GM21447 (cell line): ENCODE results near the gene GPR39.

Experiments
- ATAC-seq: cut with Tn5 transposase; IDR thresholded peaks from one replicate; pipeline ENCODE4 v1.9.1; 2021; ENCODE audit not compliant: unreplicated experiment

Gene GPR39

GRCh38 chr2:132597831-132598230 lies 181.2 kb downstream of the GPR39 start:
- ATAC-seq = no peak

DNA sequence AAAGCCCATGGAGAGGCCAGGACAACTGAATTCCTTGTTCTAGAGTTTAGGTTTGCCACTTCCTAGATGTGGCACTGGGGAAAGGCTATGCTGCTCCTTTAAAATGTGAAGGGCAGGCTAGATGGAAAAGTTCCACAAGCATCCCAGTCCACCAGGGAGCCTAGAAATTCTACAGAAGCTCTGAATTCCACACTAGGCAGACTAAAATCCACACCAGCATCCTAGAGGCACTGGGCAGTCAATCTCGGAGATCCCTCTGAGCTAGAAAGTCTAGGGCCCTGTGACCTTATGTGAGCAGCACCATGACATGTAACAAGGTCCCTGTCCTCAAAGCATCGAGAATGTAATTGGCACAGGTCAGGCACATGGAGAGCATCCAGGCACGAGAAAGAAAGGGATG lies 181.9 kb downstream of the GPR39 start:
- ATAC-seq = no peak

- no peak for ATAC-seq
Measured at GRCh38 chr2:132599556-132599955, 183.0 kb downstream of the GPR39 start.

DNA sequence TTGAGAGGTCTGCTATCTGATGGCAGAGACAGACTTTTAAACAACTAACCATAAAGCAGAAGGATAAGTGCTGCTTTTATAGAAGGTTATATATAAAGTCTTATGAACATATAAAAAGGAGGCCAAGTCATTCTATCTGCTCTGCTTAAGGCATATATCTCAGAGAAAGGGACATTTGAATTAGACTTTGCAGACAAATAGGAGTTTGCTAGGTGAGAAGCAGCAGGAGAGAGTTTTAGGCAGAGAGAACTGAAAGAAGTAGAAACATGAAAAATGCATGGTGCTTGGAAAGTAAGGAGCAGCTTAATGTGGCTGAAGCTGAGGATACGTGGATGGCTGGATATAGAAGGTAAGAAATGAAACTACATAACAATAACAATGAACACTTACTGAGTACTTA lies 188.0 kb downstream of the GPR39 start:
- no peak for ATAC-seq

GRCh38 chr2:132605236-132606180 lies 188.9 kb downstream of the GPR39 start:
- no peak for ATAC-seq

- no peak for ATAC-seq
Measured at GRCh38 chr2:132606649-132607048, 190.0 kb downstream of the GPR39 start.

DNA sequence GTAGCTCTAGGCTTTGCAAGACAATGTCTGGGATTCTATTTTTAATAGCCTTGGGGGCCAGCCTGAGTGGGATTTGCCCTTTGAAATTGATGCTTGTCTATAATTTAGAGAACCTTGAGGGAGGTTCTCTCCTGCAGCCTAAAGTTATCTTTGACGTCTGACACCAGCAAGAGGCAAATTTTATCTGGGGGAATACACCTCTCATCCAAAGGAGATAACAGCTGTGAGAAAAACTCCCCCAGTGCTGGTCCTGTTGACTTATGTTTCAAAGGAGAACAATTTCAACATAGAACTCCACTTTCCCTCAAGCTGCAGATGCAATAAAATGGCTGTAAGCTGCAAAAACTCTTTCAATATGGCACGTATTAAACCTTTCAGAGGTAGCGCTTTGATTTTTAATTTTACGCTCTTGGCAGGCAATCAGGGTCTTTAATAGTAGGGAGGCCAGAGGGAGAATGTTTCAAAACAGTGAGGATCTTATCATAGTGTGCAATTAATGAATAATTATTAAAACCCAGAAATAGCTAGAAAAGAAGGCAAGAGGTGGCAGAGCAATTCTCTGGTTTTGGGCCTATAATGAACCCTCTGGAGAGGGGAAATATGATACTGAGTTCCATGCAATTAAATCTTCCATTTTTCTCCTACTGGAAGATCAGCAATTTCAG lies 191.0 kb downstream of the GPR39 start:
- no peak for ATAC-seq

DNA sequence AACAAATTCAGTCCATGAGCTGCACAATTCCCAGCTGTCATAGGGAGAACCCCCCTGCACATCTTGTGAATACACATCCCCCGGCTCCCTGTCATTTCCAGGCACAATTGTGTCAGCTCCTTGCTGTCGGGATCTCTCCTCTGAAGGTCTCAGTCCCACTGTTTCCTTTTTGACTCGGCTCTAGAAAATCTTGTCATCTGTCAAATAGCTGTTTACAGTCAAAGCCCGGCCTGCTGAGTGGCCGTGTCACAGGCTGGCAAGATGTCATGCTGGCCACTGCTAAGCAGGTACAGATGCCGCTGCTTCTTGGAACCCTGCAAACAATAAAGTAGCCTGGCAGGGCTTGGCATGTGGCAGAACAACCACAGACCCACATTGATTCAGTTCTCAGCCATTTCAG lies 191.7 kb downstream of the GPR39 start:
- ATAC-seq = no peak

DNA sequence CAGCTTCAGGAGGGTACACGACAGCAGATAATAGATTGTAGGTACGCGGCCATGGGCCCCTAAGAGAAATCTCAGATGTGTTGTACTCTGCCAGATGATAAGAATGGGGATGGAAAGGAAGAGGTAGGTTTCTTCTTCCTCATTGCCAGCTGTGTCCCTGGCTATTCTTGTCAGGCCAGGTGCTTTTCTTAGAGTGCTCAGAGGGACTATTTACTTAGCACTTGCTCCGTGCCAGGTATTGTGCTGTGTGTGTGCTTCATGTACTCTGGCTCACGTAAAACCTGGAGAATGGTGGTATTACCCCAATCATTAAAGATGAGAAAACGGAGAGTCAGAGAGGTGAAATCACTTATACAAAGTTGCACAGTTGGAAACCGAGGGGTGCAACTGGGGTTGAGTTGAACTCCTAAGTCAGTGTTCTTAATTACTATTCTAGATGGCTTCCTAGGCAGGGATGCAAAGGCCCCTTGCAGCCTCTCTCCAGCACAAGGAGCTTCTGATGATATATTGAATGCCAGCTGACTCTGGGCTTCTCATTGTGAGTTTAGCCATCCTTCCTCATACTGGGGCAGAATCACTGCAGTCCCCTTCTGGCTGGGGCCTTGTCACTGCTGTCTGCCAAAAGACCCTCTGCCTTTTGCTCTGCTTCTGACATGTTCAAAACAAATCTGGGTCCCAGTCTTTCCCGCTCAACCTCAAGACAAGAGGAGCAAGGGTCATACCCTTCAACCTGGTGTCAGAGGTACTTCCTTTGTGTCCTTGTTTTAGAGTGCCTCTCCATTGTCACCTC lies 192.7 kb downstream of the GPR39 start:
- no peak for ATAC-seq

GRCh38 chr2:132611719-132612118 lies 195.1 kb downstream of the GPR39 start:
- ATAC-seq = no peak

- no peak for ATAC-seq
Measured at GRCh38 chr2:132615329-132616085, 198.9 kb downstream of the GPR39 start.

DNA sequence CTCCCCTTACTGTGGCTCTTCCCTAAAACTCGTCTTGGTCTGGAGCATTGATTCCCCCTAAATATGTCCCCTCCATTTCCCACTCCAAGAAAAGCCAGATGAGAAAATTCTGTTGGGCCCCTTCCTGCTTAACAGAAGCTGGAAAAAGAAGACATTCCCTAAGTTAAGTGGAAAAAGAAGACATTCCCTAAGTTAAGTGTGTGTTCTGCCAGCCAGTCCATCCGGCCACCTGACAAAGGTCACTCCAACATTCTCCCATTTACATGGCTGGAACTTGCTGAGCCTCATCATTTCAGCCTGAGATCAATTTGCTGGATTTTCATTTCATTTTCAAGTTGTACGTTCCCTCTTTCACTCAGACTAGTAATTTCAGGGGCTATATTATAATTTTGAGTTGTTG lies 201.4 kb downstream of the GPR39 start:
- no peak for ATAC-seq

DNA sequence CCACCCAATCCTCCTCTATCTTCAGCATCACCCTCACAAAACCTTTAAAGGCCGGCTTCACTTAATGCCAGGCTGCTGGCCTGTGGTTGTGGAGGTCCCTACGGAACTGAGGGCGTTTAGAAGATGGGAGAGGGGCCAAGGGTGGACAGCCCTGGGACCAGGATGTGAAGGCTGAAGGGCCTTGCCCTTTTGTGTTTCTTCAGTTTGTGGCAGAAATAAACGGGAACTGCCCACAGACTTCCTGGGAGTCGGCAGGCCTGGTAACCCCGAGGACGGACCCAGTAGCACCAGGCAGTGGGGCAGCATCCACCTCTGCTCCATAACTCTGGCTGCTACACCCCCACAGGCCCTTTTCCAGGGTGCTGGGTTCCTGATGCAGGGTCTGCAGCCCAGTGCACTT lies 202.1 kb downstream of the GPR39 start:
- ATAC-seq = no peak

DNA sequence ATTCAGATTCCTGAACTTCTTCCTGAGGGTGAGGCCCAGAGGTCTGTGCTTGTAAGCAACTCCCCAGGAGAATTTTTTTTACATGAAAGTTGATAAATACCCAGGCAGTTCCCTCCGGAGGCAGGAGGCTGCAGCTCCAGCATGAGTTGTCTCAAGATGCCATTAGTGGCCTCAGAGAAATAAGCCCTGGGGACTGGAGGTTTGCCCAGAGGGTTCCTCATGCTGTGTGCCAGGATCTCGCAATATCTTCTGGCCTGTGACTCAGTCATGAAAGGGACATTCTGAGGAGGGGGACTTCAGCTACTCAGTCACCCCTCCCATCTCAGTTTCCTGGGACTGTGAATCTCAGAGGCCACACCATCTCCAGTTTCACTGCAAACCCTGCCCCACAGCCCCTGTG lies 203.5 kb downstream of the GPR39 start:
- no peak for ATAC-seq

DNA sequence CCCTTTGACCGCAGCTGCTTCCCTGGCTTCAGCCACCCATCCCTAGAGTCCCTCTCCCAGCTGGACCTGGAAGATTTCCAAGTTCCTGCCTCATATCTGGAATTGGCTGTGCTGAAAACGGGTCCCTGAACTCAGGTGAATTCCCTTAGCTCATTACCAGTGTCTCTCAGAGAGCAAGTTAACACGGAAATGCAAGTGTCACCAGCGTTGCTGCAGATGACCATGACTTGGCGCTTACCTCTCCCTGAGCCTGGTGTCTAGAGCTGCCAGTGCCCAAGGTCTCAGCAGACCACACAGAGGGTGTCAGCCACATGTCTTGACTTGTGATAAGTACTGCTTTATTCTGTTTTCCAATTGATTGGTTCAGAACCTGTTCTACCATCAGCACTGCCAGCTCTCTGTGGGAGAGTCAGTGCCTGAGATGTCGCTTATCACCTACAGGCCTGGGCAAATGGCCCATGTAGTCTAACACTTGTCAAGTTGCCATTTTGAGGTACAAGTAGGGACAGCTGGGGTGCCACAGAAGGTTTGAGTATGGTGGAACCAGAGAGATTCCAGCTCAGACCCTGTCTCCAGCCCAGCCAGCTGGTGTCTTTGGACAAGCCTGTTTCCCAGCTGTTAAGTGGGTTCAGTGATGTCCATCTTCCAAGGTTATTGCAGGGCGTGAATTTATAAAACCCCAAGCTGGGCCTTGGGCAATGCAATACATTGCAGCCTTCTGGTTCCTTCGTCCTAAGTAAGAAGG lies 204.7 kb downstream of the GPR39 start:
- no peak for ATAC-seq

DNA sequence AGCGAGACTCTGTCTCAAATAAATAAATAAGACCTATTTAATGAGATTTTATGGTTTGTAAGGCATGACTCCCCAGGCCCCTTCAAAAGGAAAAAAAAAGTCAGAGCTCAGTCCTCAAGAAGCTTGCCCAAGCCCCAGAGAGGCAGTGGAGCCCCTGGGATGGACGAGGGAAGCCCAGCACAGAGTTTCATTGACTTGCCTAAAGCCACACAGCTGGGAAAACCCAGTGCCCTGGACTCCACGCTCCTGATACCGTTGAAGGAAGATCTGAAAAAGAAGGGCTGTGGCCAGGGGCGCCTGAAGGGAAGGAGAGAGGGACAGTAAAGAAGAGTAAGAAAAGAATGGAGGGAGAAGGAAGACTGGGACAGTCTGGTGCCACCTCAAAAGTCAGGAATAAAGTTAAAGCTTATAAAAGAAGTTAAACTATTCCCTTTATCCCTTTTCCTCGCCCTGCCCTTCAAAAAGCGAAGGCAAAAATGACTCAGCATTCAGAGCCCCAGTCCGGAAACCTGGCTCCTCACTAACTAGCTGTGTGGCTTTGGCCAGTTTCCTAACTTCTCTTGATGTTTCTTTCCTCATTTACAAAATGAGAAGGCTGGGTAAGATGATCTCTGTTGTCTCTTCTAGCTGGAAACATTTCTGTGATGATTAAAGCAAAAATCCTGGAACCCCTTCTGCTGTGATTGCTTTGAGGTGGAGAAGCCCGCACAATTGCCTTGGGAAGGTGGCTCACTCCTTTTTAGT lies 206.7 kb downstream of the GPR39 start:
- ATAC-seq = no peak

DNA sequence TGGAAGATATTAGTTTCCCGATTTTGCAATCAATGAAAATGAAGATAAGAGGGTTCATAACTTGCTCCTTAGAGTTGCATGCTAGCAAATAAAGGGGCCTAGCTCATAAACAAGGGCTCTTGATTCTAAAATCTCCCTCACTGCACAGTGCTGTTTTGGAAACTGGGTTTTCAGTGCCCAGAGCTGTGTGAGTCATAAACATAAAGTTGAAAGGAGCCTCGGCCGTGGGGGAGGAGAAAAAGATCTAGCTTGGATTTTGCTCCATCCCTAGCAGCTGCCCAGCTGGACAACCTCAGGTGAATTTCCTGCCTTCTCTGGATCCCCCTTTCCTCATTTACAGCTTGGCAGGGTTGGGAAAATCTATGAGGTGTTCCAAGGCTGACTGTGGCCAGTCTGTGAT lies 210.9 kb downstream of the GPR39 start:
- ATAC-seq = no peak

DNA sequence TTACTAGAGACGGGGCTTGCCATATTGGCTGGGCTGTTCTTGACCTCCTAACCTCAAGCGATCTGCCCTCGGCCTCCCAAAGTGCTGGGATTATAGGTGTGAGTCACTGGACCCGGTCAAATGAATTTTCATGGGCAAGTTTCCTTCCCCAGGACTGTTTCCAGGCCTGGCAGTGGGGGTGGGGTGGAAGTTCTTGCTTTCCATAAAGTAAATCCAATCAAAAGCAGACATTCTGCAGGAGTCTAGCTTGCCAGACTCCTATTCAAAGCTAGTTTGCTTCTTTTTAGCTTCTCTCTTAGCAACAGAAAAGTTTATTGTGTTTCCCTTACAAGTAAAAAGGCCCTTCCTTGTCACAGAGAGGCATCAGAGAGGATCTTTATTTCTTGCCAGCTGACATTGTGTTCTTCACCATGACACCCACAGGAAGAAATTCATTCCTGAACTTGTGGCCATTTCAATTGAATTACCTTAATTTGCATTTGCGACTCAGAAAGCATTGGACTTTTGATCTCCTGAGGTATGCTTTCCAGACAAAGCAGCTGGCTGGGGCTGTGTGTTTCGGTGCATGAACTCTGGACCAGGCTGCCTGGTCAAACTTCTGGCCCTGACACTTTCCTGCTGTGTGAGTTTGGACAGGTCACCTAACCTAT lies 215.5 kb downstream of the GPR39 start:
- no peak for ATAC-seq

DNA sequence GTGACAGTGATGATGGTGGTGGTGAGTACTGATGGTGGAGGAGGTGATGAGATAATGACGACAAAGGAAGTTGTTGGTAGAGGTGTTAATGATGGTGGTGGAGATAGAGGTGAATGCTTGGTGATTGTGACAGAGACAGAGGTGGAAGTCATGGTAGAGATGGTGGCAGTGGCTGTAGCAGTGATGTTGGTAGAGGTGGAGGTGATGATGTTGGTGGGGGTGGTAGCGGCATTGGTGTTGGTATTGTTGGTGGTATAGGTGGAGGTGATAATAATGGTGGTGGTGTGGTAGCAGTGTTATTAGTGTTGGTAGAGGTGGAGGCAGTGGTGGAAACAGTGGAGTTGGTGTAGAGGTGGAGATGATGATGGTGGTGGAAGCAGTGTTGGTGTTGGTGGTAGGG lies 217.0 kb downstream of the GPR39 start:
- no peak for ATAC-seq
